ENCODE results near the gene SMTNL1.

DNA sequence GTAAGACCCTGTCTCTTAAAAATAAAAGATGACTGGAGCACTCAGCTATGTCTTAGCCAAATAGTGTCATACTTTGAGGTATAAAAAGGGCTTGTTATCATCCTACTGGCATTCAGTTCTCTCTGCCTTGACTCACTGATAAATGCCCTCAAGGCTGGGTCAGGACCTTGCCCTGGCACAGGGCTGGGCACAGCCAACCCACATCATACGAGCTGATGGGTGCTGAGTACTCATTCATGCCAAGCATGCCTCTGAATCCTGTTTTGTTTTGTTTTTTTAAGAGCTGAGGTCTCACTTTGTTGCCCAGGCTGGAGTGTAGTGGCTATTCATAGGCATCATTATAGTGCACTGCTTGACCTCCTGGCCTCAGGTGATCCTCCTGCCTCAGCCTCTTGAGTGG lies 1.9 kb downstream of the SMTNL1 start:
- TF ChIP-seq FOXA3 (CRISPR knock-in tag; conservative IDR thresholded peaks at IDR 0.05 in 1 of 2, IDR thresholded peaks at IDR 0.05 in 1 of 2), result no peak
- no peak for TF ChIP-seq GMEB1 (CRISPR knock-in tag; IDR thresholded peaks at IDR 0.05)
- no peak for TF ChIP-seq FOXM1 (IDR thresholded peaks at IDR 0.05; ENCODE audit: low read depth)
- TF ChIP-seq FOXM1 (CRISPR knock-in tag; IDR thresholded peaks at IDR 0.05; ENCODE audit: low read depth), result no peak
- TF ChIP-seq EHMT2 (IDR thresholded peaks at IDR 0.05), result no peak
- no peak for TF ChIP-seq PHF21A (IDR thresholded peaks at IDR 0.05; ENCODE audit: borderline replicate concordance, low read depth)
- no peak for TF ChIP-seq POLR2A (conservative IDR thresholded peaks at IDR 0.05)

All from K562 (cell line).